ENCODE measurements around the gene TSGA10IP. TPM values are rescaled to one million over a fixed set of nuclear protein-coding genes. Genes with fewer than 3 reads are reported as not detected.

Gene TSGA10IP
- total RNA-seq, 1 donor from 2014 or later: not detected

- Mint-ChIP-seq H3K27me3 (peaks cover 55% of the 10 kb centered on the region), H3K27ac (no peak overlapping the region), H3K36me3 (ENCODE audit: insufficient read depth) (no peaks in the 10 kb centered on the region), H3K4me1 (ENCODE audit: low read depth) (no peaks in the 10 kb centered on the region), H3K4me3 (ENCODE audit: low read depth) (no peak overlapping the region), H3K9me3 (ENCODE audit: low read depth) (no peaks in the 10 kb centered on the region)
- TF ChIP-seq CTCF (IDR thresholded peaks at IDR 0.05; ENCODE audit: unreplicated experiment): no peak
- DNase-seq (ENCODE audit: low spot score, unreplicated experiment): no peak
These were observed 38.7 kb upstream of the TSGA10IP start for GRCh38 chr11:65906602-65907001.

GRCh38 chr11:65907878-65908277 lies 37.4 kb upstream of the TSGA10IP start:
- Mint-ChIP-seq H3K4me1 (ENCODE audit: low read depth) (no peaks in the 10 kb centered on the region), H3K36me3 (ENCODE audit: insufficient read depth) (no peaks in the 10 kb centered on the region), H3K27ac (no peak overlapping the region), H3K27me3 (peaks cover 42% of the 10 kb centered on the region), H3K9me3 (ENCODE audit: low read depth) (no peaks in the 10 kb centered on the region), H3K4me3 (ENCODE audit: low read depth) (no peak overlapping the region)
- no peak for DNase-seq (ENCODE audit: low spot score, unreplicated experiment)
- TF ChIP-seq CTCF (IDR thresholded peaks at IDR 0.05; ENCODE audit: unreplicated experiment): no peak

- Mint-ChIP-seq H3K27ac (peak overlapping the region; percentile 54), H3K4me1 (ENCODE audit: low read depth) (peaks cover 2% of the 10 kb centered on the region), H3K9me3 (ENCODE audit: low read depth) (no peaks in the 10 kb centered on the region), H3K36me3 (ENCODE audit: insufficient read depth) (no peaks in the 10 kb centered on the region), H3K27me3 (peaks cover 28% of the 10 kb centered on the region), H3K4me3 (ENCODE audit: low read depth) (no peak overlapping the region)
- TF ChIP-seq CTCF (IDR thresholded peaks at IDR 0.05; ENCODE audit: unreplicated experiment): no peak
- DNase-seq (ENCODE audit: low spot score, unreplicated experiment): no peak
These were observed 33.4 kb upstream of the TSGA10IP start for GRCh38 chr11:65911682-65912568.

- H3K27me3 Mint-ChIP-seq: peaks cover 20% of the 10 kb centered on the region
- peaks cover 2% of the 10 kb centered on the region for H3K4me1 Mint-ChIP-seq (ENCODE audit: low read depth)
- no peak overlapping the region for H3K4me3 Mint-ChIP-seq (ENCODE audit: low read depth)
- no peaks in the 10 kb centered on the region for H3K9me3 Mint-ChIP-seq (ENCODE audit: low read depth)
- H3K36me3 Mint-ChIP-seq (ENCODE audit: insufficient read depth): no peaks in the 10 kb centered on the region
- DNase-seq (ENCODE audit: low spot score, unreplicated experiment): no peak
- H3K27ac Mint-ChIP-seq: no peak overlapping the region
- no peak for TF ChIP-seq CTCF (IDR thresholded peaks at IDR 0.05; ENCODE audit: unreplicated experiment)
These were observed 32.4 kb upstream of the TSGA10IP start for GRCh38 chr11:65912845-65913244.

GRCh38 chr11:65915101-65915820 lies 30.0 kb upstream of the TSGA10IP start:
- no peak for TF ChIP-seq CTCF (IDR thresholded peaks at IDR 0.05; ENCODE audit: unreplicated experiment)
- H3K4me3 Mint-ChIP-seq (ENCODE audit: low read depth): peak overlapping the region; percentile 47
- H3K4me1 Mint-ChIP-seq (ENCODE audit: low read depth): peaks cover 6% of the 10 kb centered on the region
- H3K27ac Mint-ChIP-seq: peak overlapping the region; percentile 76
- DNase-seq (ENCODE audit: low spot score, unreplicated experiment): no peak
- H3K9me3 Mint-ChIP-seq (ENCODE audit: low read depth): no peaks in the 10 kb centered on the region
- H3K36me3 Mint-ChIP-seq (ENCODE audit: insufficient read depth): no peaks in the 10 kb centered on the region
- peaks cover 5% of the 10 kb centered on the region for H3K27me3 Mint-ChIP-seq
